Measurements from ENCODE around the gene SOD1.
"Not testable (repeated sequence)": the region's sequence is repeated elsewhere in the genome, so short reads cannot be mapped to it uniquely, and the experiment has no call there.

SOD1 gene

DNA sequence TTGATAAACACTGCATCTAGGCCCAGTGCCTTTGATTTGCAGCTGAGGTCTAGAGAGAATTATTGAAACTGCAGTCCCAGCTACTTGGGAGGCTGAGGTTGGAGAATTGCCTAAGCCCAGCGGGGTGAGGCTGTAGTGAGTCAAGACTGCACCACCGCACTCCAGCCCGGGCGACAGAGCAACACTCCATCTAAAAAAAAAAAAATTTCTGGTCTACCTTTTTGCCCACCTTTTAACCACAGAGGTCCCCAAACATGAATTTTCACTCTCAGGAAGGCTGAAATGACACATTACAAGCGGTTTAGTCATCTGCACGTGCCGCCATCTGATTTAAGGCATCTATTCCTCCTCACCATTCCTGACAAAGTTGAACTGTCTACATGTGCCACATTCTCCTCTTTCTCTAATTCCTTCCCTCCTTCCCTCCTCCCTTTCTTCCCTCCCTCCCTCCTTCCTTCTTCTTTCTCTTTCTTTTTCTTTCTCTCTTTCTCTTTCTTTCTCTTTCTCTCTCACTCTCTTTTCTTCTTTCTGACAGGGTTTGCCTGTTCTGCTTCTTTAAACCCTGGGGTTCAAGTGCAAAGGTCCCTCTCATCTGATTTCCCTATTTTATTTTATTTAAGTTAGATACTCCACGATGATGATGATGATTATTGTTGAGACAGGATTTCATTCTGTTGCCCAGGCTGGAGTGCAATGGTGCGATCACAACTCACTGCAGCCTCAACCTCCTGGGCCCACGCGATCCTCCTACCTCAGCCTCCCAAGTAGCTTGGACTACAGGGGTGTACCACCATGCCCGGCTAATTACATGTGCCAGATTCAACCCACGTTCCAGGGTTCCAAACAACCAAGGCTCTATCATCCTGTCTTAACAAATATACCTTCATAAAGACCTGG, 3.0 kb upstream of the SOD1 start:
- no peak for DNase-seq

GRCh38 chr21:31658053-31658452, 1.4 kb upstream of the SOD1 start:
- no peak for DNase-seq

- DNase-seq, result no peak
These were observed 282 bp upstream of the SOD1 start for GRCh38 chr21:31659286-31659535.

DNA sequence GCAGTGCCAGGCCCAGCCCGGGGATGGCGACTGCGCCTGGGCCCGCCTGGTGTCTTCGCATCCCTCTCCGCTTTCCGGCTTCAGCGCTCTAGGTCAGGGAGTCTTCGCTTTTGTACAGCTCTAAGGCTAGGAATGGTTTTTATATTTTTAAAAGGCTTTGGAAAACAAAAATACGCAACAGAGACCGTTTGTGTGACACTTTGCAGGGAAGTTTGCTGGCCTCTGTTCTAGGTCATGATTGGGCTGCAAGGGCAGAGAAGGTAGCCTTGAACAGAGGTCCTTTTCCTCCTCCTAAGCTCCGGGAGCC, 719 bp downstream of the SOD1 start:
- DNase-seq, result peak; percentile 19

DNA sequence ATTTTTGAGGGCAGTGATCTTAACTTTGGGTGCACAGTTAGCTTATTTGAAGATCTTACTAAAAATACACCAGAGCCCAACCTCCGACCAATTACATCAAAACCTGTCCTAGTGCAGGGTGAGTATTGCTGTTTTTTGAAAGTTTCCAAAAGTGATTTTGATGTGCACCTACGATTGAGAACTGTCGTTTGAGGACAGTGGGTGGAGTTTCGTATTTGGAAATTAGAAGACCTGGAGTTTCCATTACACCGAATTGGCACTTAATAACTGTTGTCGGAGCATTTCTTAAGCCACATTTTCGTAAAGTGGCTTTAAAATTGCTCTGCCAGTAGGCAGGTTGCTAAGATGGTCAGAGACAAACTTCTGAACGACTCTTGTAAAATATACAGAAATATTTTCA, 1.1 kb downstream of the SOD1 start:
- no peak for DNase-seq

- no peak for DNase-seq
These were observed 4.2 kb downstream of the SOD1 start for GRCh38 chr21:31663584-31664249.

DNA sequence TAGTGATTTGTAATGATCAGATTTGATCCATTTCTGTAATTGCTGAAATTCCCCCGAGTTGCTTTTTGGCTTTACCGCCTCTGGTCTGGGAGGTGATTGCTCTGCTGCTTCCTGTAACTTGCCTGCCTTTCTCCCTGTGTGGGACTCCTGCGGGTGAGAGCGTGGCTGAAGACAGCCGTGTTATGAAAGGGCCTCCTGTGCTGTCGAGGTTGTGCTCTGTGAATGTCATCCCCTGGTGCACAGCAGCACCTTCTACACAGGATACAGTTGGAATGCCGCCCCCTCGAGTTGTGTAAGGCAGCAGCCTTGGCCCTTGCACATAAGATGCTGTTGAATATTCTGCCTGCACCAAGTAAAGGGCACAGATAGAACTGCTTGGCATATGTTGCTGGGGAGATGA, 5.9 kb downstream of the SOD1 start:
- DNase-seq, result no peak

DNA sequence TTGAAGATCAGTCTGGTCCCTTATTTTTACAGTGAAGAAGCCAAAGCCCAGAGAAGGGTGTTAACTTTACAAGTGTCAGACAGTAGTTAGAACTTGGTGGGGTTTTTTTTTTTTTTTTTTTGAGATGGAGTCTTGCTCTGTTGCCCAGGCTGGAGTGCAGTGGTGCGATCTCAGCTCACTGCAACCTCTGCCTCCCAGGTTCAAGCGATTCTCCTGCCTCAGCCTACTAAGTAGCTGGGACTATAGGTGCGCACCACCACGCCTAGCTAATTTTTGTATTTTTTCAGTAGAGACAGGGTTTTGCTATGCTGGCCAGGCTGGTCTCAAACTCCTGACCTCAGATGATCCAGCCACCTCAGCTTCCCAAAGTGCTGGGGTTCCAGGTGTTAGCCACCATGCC, 6.4 kb downstream of the SOD1 start:
- not testable (repeated sequence) for DNase-seq

GRCh38 chr21:31666445-31667010, 7.0 kb downstream of the SOD1 start:
- DNase-seq, result no peak

DNA sequence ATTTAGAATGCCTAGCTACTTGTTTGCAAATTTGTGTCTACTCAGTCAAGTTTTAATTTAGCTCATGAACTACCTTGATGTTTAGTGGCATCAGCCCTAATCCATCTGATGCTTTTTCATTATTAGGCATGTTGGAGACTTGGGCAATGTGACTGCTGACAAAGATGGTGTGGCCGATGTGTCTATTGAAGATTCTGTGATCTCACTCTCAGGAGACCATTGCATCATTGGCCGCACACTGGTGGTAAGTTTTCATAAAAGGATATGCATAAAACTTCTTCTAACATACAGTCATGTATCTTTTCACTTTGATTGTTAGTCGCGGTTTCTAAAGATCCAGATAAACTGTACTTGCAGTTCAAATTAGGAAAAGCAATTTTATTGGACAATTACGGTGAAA, 7.6 kb downstream of the SOD1 start:
- DNase-seq, result no peak

GRCh38 chr21:31667639-31668038, 8.1 kb downstream of the SOD1 start:
- no peak for DNase-seq

GRCh38 chr21:31668651-31669491, 9.4 kb downstream of the SOD1 start:
- DNase-seq, result no peak

GRCh38 chr21:31670070-31670469, 10.6 kb downstream of the SOD1 start:
- no peak for DNase-seq

DNA sequence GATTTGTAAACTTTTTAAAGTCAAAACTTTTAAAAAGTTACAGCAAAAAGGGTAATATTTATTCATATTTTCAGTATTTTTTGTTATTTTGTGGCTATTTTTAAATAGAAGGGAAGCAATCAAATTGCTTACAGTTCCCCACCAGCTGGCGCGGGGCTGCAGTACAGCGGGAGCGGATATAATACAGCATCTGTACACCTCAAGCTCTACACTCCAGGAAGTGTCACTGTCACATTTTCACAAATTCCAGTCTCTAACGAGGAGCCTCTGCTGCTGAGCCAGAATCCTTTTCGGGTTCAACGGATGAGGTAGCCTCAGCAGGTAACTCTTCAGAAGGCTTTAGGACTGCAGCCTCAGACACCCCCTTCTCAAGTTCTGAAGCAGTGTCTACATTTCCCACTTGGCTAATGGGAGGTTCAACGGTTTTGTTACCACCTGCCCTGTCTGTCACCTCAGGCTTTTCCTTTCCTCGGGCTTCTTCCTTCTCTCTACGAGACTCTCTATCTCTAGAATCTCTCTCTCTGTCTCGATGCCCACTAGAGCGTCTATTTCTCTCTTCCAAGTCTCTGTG, 11.7 kb downstream of the SOD1 start:
- no peak for DNase-seq

- DNase-seq, result no peak
These were observed 12.4 kb downstream of the SOD1 start for GRCh38 chr21:31671931-31672330.

DNA sequence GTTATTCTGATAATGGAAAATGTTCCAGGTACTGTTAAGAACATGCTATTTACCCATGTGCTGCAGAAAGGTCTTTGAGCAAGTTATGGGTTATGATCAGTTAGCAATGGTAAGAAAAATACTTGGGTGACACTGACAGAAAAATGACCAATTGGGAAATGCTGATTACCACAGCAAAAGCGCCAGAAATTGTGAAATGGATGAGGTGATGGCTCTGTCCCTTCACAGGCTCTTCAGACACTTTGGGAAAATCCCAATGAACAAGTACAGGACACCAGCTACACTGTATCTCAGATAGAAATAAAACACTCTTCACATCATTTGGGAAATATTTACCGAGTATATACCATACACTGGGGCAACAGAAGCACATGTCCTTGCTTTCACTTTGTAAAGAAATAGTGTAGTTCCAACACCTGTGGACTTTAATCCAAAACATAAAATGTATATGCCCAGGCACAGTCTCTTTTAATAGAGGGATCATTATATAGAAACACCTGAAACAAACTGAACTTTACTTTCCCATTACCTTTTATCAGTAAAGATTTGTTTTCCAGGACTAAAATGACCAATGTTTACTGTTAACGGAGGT, 13.9 kb downstream of the SOD1 start:
- DNase-seq, result no peak

- DNase-seq, result no peak
These were observed 15.8 kb downstream of the SOD1 start for GRCh38 chr21:31675318-31675717.

DNA sequence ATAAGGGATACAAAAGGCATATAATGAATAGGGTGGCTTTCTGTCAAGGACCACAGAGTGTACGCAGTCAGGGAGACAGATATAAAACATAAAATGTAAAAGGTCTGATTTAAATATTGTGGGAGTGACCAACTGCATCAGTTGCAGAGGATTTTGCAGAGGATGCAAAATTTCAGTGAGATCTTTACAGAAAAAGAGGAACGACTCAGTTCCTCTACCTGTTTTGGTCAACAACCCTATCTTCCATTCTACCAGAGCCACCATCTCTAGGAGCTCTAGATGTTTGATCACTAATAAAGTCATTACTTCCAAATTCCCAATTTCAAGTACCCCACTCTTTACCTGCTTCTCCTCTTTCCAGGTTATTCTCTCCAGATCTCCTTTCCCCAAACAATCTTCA, 16.5 kb downstream of the SOD1 start:
- no peak for DNase-seq

DNA sequence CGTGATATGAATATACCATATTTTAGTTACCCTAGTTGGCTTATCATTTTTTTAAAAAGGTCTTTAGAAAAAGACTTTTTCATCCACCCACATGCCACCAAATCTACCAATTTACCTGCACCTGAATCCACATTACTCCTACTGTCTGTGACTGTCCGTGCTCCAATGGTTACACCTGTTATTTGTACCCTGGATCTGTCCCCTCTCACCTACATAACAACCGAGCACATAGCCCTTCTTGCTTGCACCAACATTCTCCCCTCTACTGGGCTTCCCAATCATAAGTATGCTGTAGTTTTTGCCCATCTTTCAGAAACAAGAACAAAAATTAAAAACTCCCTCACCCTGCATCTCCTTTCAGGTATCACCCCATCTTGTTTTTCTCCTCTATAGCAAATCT, 17.6 kb downstream of the SOD1 start:
- no peak for DNase-seq

- DNase-seq, result no peak
These were observed 19.0 kb downstream of the SOD1 start for GRCh38 chr21:31678478-31678877.

- no peak for DNase-seq
These were observed 23.1 kb downstream of the SOD1 start for GRCh38 chr21:31682620-31683019.

DNA sequence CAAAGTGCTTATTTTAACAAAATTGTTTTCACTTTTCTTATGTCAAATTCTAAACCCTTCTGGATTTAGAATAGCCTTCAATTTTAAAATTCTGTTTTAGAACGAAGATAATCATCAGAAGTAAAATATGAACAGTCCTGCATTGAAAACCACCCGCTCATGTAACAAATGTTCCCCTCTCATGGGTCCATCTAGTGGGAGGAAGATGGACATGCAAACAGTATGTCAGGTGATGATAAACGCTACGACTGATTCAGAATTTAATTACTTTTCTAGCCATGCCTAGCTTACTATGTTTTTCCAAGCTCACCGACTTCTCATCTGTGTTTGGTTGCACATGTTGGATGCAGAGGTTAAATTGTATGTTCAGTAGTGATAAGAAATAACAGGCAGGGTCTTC, 23.5 kb downstream of the SOD1 start:
- no peak for DNase-seq

GRCh38 chr21:31684918-31685317, 25.4 kb downstream of the SOD1 start:
- DNase-seq, result no peak

Measured in NCI-H1092 treated with DMSO at 0.1 percent for 48 hours (cell line).